ENCODE data around the gene LSAMP.
A peak's percentile ranks its signal among the peaks of the same experiment; 100 is the strongest.

The LSAMP gene

DNA sequence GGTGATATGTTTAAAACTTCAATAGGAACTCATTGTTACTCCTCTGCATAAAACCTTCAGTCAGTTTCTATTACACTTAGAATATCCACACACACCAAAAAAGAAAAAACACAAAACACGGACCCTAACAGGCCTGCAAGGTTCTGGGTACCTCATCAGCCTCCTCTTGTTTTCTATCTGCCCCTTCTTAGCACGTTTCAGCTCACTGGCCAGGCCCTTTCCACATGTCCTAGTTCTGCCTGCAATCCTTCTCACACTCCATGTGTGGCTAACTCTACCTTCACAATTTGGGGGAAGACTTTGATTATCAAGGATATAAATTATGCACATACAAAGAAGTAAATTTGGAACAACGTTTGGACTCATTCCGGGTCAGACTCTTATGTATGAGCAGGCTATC lies 376.3 kb downstream of the LSAMP start:
- TF ChIP-seq, protein P1, sequence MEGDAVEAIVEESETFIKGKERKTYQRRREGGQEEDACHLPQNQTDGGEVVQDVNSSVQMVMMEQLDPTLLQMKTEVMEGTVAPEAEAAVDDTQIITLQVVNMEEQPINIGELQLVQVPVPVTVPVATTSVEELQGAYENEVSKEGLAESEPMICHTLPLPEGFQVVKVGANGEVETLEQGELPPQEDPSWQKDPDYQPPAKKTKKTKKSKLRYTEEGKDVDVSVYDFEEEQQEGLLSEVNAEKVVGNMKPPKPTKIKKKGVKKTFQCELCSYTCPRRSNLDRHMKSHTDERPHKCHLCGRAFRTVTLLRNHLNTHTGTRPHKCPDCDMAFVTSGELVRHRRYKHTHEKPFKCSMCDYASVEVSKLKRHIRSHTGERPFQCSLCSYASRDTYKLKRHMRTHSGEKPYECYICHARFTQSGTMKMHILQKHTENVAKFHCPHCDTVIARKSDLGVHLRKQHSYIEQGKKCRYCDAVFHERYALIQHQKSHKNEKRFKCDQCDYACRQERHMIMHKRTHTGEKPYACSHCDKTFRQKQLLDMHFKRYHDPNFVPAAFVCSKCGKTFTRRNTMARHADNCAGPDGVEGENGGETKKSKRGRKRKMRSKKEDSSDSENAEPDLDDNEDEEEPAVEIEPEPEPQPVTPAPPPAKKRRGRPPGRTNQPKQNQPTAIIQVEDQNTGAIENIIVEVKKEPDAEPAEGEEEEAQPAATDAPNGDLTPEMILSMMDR (IDR thresholded peaks at IDR 0.05; ENCODE audit: low read depth, low read length, missing control alignments): no peak
- in situ Hi-C loops (cut with HindIII; ENCODE audit: low sequenced_read_pairs): no loop called here
- no peak overlapping the region for H3K4me3 ChIP-seq (ENCODE audit: low read depth, low read length)
- DNase-seq (ENCODE audit: low read depth): no peak

GRCh38 chr3:116067326-116067725 lies 378.0 kb downstream of the LSAMP start:
- no peak for DNase-seq (ENCODE audit: low read depth)
- in situ Hi-C loops (cut with HindIII; ENCODE audit: low sequenced_read_pairs): no loop called here
- H3K4me3 ChIP-seq (ENCODE audit: low read depth, low read length): no peak overlapping the region
- TF ChIP-seq, protein P1 (IDR thresholded peaks at IDR 0.05; ENCODE audit: low read depth, low read length, missing control alignments): no peak

GRCh38 chr3:116065501-116065900 lies 379.8 kb downstream of the LSAMP start:
- no peak for DNase-seq (ENCODE audit: low read depth)
- H3K4me3 ChIP-seq (ENCODE audit: low read depth, low read length): no peak overlapping the region
- in situ Hi-C loops (cut with HindIII; ENCODE audit: low sequenced_read_pairs): no loop called here
- TF ChIP-seq, protein P1 (IDR thresholded peaks at IDR 0.05; ENCODE audit: low read depth, low read length, missing control alignments): no peak

DNA sequence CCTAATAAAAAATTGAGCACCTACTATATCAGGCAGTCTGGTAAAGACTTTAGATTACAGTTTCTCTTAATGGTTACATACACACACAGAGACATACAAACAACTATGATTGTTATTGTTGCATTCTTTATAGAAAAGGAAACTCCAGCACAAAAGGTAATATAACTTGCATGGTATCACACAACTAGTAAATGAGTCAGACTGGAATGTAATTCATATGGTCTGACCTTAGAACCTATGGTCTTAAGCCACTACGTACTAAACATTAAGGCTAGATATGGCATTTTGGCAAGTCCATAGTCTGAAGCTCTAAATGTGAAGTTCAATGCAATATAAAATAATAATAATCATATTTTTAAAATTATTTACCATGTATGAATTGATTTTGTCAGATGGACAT lies 380.6 kb downstream of the LSAMP start:
- no peak for DNase-seq (ENCODE audit: low read depth)
- in situ Hi-C loops (cut with HindIII; ENCODE audit: low sequenced_read_pairs): no loop called here
- TF ChIP-seq, protein P1 (IDR thresholded peaks at IDR 0.05; ENCODE audit: low read depth, low read length, missing control alignments): no peak
- H3K4me3 ChIP-seq (ENCODE audit: low read depth, low read length): no peak overlapping the region

GRCh38 chr3:116059421-116060096 lies 385.7 kb downstream of the LSAMP start:
- in situ Hi-C loops (cut with HindIII; ENCODE audit: low sequenced_read_pairs): no loop called here
- TF ChIP-seq, protein P1 (IDR thresholded peaks at IDR 0.05; ENCODE audit: low read depth, low read length, missing control alignments): no peak
- H3K4me3 ChIP-seq (ENCODE audit: low read depth, low read length): no peak overlapping the region
- DNase-seq (ENCODE audit: low read depth): peak; percentile 95

- in situ Hi-C loops (cut with HindIII; ENCODE audit: low sequenced_read_pairs): no loop called here
- TF ChIP-seq, protein P1 (IDR thresholded peaks at IDR 0.05; ENCODE audit: low read depth, low read length, missing control alignments): no peak
- DNase-seq (ENCODE audit: low read depth): no peak
- no peak overlapping the region for H3K4me3 ChIP-seq (ENCODE audit: low read depth, low read length)
These were observed 386.4 kb downstream of the LSAMP start for GRCh38 chr3:116058844-116059243.
